Measurements from ENCODE around the gene BST1. TPM values are rescaled to one million over a fixed set of nuclear protein-coding genes. Genes with fewer than 3 reads are reported as not detected.

The BST1 gene
- total and polyA plus RNA-seq, 2 experiments from 2014 or later = 0.99 to 1.8 TPM

GRCh38 chr4:15674046-15674445, 28.8 kb upstream of the BST1 start:
- Histone ChIP-seq H3K27ac (ENCODE audit: low read depth) (no peak overlapping the region), H3K4me1 (ENCODE audit: insufficient read depth) (peaks cover 24% of the 10 kb centered on the region), H3K4me3 (no peak overlapping the region), H3K9me2 (ENCODE audit: insufficient read depth) (no peaks in the 10 kb centered on the region), H2AFZ (no peak overlapping the region), H3F3A (replicated peaks; ENCODE audit: low read depth) (no peaks in the 10 kb centered on the region), H4K20me1 (replicated peaks; ENCODE audit: insufficient read depth) (peaks cover 13% of the 10 kb centered on the region), H3K36me3 (ENCODE audit: insufficient read depth) (no peaks in the 10 kb centered on the region), H3K4me2 (no peak overlapping the region), H3K79me2 (replicated peaks; ENCODE audit: insufficient read depth) (peaks cover 87% of the 10 kb centered on the region), H3K27me3 (ENCODE audit: insufficient read depth) (no peaks in the 10 kb centered on the region)
- DNase-seq (ENCODE audit: low spot score) = no peak
- no peak overlapping the region for H3K4me3 Mint-ChIP-seq
- TF ChIP-seq, protein P1, sequence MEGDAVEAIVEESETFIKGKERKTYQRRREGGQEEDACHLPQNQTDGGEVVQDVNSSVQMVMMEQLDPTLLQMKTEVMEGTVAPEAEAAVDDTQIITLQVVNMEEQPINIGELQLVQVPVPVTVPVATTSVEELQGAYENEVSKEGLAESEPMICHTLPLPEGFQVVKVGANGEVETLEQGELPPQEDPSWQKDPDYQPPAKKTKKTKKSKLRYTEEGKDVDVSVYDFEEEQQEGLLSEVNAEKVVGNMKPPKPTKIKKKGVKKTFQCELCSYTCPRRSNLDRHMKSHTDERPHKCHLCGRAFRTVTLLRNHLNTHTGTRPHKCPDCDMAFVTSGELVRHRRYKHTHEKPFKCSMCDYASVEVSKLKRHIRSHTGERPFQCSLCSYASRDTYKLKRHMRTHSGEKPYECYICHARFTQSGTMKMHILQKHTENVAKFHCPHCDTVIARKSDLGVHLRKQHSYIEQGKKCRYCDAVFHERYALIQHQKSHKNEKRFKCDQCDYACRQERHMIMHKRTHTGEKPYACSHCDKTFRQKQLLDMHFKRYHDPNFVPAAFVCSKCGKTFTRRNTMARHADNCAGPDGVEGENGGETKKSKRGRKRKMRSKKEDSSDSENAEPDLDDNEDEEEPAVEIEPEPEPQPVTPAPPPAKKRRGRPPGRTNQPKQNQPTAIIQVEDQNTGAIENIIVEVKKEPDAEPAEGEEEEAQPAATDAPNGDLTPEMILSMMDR (conservative IDR thresholded peaks at IDR 0.05; ENCODE audit: low read depth in 2 of 2) = no peak
- no peak for ATAC-seq
- peaks cover 18% of the 10 kb centered on the region for H3K4me1 Mint-ChIP-seq
- H3K27me3 Mint-ChIP-seq (ENCODE audit: insufficient read depth, low read depth, poor library complexity) = no peaks in the 10 kb centered on the region
- H3K27ac Mint-ChIP-seq = no peak overlapping the region
- no peaks in the 10 kb centered on the region for H3K9me3 Mint-ChIP-seq
- peaks cover 15% of the 10 kb centered on the region; the same call in 2 of the 3 replicates for H3K36me3 Mint-ChIP-seq (ENCODE audit: low read depth)

DNA sequence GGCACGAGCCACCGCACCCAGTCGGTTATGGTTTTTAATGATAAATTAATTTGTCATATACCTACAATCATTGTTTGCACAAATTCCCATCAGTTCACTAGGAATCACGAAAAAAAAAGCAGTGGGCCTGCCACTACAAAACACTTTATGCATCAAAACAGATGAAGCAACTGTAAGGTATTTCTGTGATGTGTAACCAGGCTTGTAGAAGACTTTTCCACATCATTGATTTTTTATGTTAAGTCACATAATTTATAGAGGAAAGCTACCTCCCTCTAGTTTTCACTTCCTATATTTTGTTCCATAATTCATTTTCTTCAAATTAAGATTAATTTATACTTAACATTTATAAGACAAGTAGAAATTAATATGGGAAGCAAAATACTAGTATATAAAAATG, 27.9 kb upstream of the BST1 start:
- H3K27me3 ChIP-seq (ENCODE audit: insufficient read depth) = no peaks in the 10 kb centered on the region
- no peak overlapping the region; the same call in 1 of the 2 replicates for H3K27ac Mint-ChIP-seq
- no peak for DNase-seq (ENCODE audit: low spot score)
- peaks cover 13% of the 10 kb centered on the region for H4K20me1 ChIP-seq (replicated peaks; ENCODE audit: insufficient read depth)
- no peak overlapping the region for H3K27ac ChIP-seq (ENCODE audit: low read depth)
- no peak overlapping the region for H2AFZ ChIP-seq
- H3F3A ChIP-seq (replicated peaks; ENCODE audit: low read depth) = no peaks in the 10 kb centered on the region
- no peak overlapping the region for H3K4me2 ChIP-seq
- peaks cover 23% of the 10 kb centered on the region for H3K4me1 Mint-ChIP-seq
- H3K27me3 Mint-ChIP-seq (ENCODE audit: insufficient read depth, low read depth, poor library complexity) = no peaks in the 10 kb centered on the region
- H3K36me3 Mint-ChIP-seq (ENCODE audit: low read depth) = peaks cover 19% of the 10 kb centered on the region
- H3K4me1 ChIP-seq (ENCODE audit: insufficient read depth) = peaks cover 28% of the 10 kb centered on the region
- no peak overlapping the region for H3K4me3 ChIP-seq
- peaks cover 92% of the 10 kb centered on the region for H3K79me2 ChIP-seq (replicated peaks; ENCODE audit: insufficient read depth)
- H3K9me3 Mint-ChIP-seq = no peaks in the 10 kb centered on the region; the same call in 2 of the 3 replicates
- H3K9me2 ChIP-seq (ENCODE audit: insufficient read depth) = no peaks in the 10 kb centered on the region
- no peak overlapping the region for H3K4me3 Mint-ChIP-seq
- H3K36me3 ChIP-seq (ENCODE audit: insufficient read depth) = no peaks in the 10 kb centered on the region
- no peak for ATAC-seq
- TF ChIP-seq ZNF114 (CRISPR knock-in tag; IDR thresholded peaks at IDR 0.05) (no peak), JUNB (IDR thresholded peaks at IDR 0.05; ENCODE audit: unreplicated experiment) (no peak), CREB1 (CRISPR knock-in tag; IDR thresholded peaks at IDR 0.05; ENCODE audit: low read depth) (no peak), EZH2 (IDR thresholded peaks at IDR 0.05; ENCODE audit: low read depth, unreplicated experiment) (no peak), STAT1 (IDR thresholded peaks at IDR 0.05; ENCODE audit: unreplicated experiment) (no peak), ZNF331 (CRISPR knock-in tag; IDR thresholded peaks at IDR 0.05; ENCODE audit: low read depth) (no peak)
- TF ChIP-seq, protein P2, sequence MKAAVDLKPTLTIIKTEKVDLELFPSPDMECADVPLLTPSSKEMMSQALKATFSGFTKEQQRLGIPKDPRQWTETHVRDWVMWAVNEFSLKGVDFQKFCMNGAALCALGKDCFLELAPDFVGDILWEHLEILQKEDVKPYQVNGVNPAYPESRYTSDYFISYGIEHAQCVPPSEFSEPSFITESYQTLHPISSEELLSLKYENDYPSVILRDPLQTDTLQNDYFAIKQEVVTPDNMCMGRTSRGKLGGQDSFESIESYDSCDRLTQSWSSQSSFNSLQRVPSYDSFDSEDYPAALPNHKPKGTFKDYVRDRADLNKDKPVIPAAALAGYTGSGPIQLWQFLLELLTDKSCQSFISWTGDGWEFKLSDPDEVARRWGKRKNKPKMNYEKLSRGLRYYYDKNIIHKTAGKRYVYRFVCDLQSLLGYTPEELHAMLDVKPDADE (IDR thresholded peaks at IDR 0.05) = no peak
- TF ChIP-seq, protein P1 (conservative IDR thresholded peaks at IDR 0.05; ENCODE audit: low read depth in 2 of 2) = no peak
- TF ChIP-seq, protein P3, sequence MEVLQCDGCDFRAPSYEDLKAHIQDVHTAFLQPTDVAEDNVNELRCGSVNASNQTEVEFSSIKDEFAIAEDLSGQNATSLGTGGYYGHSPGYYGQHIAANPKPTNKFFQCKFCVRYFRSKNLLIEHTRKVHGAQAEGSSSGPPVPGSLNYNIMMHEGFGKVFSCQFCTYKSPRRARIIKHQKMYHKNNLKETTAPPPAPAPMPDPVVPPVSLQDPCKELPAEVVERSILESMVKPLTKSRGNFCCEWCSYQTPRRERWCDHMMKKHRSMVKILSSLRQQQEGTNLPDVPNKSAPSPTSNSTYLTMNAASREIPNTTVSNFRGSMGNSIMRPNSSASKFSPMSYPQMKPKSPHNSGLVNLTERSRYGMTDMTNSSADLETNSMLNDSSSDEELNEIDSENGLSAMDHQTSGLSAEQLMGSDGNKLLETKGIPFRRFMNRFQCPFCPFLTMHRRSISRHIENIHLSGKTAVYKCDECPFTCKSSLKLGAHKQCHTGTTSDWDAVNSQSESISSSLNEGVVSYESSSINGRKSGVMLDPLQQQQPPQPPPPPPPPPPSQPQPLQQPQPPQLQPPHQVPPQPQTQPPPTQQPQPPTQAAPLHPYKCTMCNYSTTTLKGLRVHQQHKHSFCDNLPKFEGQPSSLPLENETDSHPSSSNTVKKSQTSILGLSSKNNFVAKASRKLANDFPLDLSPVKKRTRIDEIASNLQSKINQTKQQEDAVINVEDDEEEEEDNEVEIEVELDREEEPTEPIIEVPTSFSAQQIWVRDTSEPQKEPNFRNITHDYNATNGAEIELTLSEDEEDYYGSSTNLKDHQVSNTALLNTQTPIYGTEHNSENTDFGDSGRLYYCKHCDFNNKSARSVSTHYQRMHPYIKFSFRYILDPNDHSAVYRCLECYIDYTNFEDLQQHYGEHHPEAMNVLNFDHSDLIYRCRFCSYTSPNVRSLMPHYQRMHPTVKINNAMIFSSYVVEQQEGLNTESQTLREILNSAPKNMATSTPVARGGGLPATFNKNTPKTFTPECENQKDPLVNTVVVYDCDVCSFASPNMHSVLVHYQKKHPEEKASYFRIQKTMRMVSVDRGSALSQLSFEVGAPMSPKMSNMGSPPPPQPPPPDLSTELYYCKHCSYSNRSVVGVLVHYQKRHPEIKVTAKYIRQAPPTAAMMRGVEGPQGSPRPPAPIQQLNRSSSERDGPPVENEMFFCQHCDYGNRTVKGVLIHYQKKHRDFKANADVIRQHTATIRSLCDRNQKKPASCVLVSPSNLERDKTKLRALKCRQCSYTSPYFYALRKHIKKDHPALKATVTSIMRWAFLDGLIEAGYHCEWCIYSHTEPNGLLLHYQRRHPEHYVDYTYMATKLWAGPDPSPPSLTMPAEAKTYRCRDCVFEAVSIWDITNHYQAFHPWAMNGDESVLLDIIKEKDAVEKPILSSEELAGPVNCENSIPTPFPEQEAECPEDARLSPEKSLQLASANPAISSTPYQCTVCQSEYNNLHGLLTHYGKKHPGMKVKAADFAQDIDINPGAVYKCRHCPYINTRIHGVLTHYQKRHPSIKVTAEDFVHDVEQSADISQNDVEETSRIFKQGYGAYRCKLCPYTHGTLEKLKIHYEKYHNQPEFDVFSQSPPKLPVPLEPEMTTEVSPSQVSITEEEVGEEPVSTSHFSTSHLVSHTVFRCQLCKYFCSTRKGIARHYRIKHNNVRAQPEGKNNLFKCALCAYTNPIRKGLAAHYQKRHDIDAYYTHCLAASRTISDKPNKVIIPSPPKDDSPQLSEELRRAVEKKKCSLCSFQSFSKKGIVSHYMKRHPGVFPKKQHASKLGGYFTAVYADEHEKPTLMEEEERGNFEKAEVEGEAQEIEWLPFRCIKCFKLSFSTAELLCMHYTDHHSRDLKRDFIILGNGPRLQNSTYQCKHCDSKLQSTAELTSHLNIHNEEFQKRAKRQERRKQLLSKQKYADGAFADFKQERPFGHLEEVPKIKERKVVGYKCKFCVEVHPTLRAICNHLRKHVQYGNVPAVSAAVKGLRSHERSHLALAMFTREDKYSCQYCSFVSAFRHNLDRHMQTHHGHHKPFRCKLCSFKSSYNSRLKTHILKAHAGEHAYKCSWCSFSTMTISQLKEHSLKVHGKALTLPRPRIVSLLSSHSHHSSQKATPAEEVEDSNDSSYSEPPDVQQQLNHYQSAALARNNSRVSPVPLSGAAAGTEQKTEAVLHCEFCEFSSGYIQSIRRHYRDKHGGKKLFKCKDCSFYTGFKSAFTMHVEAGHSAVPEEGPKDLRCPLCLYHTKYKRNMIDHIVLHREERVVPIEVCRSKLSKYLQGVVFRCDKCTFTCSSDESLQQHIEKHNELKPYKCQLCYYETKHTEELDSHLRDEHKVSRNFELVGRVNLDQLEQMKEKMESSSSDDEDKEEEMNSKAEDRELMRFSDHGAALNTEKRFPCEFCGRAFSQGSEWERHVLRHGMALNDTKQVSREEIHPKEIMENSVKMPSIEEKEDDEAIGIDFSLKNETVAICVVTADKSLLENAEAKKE (CRISPR knock-in tag; IDR thresholded peaks at IDR 0.05) = no peak

Data from GM23338 (cell line).